ENCODE data around the gene FGG. TPM values are rescaled to one million over a fixed set of nuclear protein-coding genes. Genes with fewer than 3 reads are reported as not detected.

Gene FGG
- total RNA-seq, 2 donors from 2014 or later, result 0.89 TPM; not detected in 1

DNA sequence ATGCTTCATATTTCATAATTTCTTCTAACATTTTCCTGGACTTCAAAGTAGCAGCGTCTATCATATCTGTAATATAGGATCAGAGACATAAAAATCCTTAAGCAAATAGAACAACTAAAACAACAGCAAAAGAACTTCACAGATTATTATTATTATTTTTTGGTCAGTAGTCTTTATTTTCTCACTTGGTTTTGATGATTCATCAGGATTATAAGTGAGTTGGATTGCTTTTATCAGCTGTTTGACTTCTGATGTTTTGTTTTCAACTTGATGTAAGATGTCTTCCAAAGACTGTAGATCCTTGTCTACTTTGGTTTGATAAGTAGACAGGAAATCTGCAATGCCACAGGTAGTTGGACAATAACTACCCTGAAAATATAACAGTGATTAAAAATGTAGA is 623 bp downstream of the FGG start:
- no peak overlapping the region for H3K27ac Mint-ChIP-seq
- no peaks in the 10 kb centered on the region for H3K36me3 Mint-ChIP-seq (ENCODE audit: low read depth)
- no peaks in the 10 kb centered on the region for H3K9me3 Mint-ChIP-seq
- no peak overlapping the region for H3K4me3 Mint-ChIP-seq
- Histone ChIP-seq H3K27me3 (ENCODE audit: control insufficient read depth, insufficient read depth, low read length, poor library complexity, severe bottlenecking) (peaks cover 6% of the 10 kb centered on the region), H3K4me1 (ENCODE audit: control insufficient read depth, insufficient read depth, low read length) (no peaks in the 10 kb centered on the region), H3K9me3 (ENCODE audit: control insufficient read depth, low read length) (no peaks in the 10 kb centered on the region), H3K4me3 (ENCODE audit: low read length) (no peak overlapping the region), H3K9ac (ENCODE audit: extremely low read depth, low read length, poor library complexity, severe bottlenecking) (no peak overlapping the region), H3K27ac (ENCODE audit: low read depth, low read length) (no peak overlapping the region), H3K36me3 (ENCODE audit: control insufficient read depth, insufficient read depth, low read length) (no peaks in the 10 kb centered on the region)
- DNase-seq, result no peak
- TF ChIP-seq, protein P1, sequence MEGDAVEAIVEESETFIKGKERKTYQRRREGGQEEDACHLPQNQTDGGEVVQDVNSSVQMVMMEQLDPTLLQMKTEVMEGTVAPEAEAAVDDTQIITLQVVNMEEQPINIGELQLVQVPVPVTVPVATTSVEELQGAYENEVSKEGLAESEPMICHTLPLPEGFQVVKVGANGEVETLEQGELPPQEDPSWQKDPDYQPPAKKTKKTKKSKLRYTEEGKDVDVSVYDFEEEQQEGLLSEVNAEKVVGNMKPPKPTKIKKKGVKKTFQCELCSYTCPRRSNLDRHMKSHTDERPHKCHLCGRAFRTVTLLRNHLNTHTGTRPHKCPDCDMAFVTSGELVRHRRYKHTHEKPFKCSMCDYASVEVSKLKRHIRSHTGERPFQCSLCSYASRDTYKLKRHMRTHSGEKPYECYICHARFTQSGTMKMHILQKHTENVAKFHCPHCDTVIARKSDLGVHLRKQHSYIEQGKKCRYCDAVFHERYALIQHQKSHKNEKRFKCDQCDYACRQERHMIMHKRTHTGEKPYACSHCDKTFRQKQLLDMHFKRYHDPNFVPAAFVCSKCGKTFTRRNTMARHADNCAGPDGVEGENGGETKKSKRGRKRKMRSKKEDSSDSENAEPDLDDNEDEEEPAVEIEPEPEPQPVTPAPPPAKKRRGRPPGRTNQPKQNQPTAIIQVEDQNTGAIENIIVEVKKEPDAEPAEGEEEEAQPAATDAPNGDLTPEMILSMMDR (conservative IDR thresholded peaks at IDR 0.05), result no peak
- peaks cover 6% of the 10 kb centered on the region for H3K27me3 Mint-ChIP-seq (ENCODE audit: insufficient read depth)
- peaks cover under 1% of the 10 kb centered on the region for H3K4me1 Mint-ChIP-seq
- 100% methylated on average over 1 of the region's 1 CpG; no CpG with 5 or more reads in 1 of the 2 experiments for WGBS, 2 experiments (ENCODE audit: insufficient coverage in 1 of 2, insufficient read length in 1 of 2)

DNA sequence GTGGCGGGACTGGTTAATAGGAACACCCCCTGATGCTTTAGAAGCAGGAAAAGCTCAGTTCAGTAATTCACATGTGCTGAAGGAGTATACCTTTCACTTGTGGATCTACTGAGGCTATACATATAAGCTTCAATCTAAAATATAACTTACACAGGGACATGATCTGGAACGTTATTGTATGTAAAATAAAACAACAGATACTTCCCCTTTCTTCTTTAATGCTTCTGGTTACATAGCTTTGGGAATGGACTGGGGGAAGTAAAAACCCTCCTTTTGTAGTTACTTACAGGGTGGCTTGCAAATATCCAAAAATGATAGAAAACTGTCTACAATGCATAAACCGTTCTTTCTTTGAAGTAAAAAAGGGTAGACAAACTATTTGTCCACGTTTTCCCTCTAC is 1.9 kb downstream of the FGG start:
- H3K9ac ChIP-seq (ENCODE audit: extremely low read depth, low read length, poor library complexity, severe bottlenecking), result no peak overlapping the region
- H3K27me3 ChIP-seq (ENCODE audit: control insufficient read depth, insufficient read depth, low read length, poor library complexity, severe bottlenecking), result peaks cover 6% of the 10 kb centered on the region
- Mint-ChIP-seq H3K27me3 (ENCODE audit: insufficient read depth) (peaks cover 5% of the 10 kb centered on the region), H3K27ac (no peak overlapping the region), H3K9me3 (no peaks in the 10 kb centered on the region), H3K4me3 (no peak overlapping the region), H3K4me1 (no peaks in the 10 kb centered on the region), H3K36me3 (ENCODE audit: low read depth) (no peaks in the 10 kb centered on the region)
- no peaks in the 10 kb centered on the region for H3K9me3 ChIP-seq (ENCODE audit: control insufficient read depth, low read length)
- WGBS, 2 experiments (ENCODE audit: insufficient coverage in 1 of 2, insufficient read length in 1 of 2), result 87% methylated on average over 3 of the region's 4 CpGs; no CpG with 5 or more reads in 1 of the 2 experiments
- no peak overlapping the region for H3K4me3 ChIP-seq (ENCODE audit: low read length)
- TF ChIP-seq, protein P1 (conservative IDR thresholded peaks at IDR 0.05), result no peak
- no peaks in the 10 kb centered on the region for H3K36me3 ChIP-seq (ENCODE audit: control insufficient read depth, insufficient read depth, low read length)
- no peak overlapping the region for H3K27ac ChIP-seq (ENCODE audit: low read depth, low read length)
- no peaks in the 10 kb centered on the region for H3K4me1 ChIP-seq (ENCODE audit: control insufficient read depth, insufficient read depth, low read length)
- no peak for DNase-seq

DNA sequence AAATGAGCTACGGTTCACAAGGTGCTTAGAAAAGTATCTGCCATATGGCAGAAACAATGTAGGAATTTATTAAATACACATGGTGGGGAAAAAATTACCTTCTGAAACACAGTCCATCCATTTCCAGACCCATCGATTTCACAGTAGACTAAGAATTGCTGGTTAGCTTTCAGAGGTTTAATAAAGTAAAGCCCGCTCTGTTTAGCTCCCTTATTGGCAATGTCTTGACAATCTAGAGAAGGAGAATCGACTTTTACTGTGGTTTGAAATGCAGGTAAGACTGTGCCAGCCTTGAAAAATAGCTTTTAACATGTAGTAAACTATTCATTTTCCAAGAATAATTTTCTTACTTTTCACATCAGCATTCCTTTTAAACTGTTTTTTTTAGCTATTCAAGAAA is 2.9 kb downstream of the FGG start:
- no peaks in the 10 kb centered on the region for H3K9me3 ChIP-seq (ENCODE audit: control insufficient read depth, low read length)
- Mint-ChIP-seq H3K9me3 (no peaks in the 10 kb centered on the region), H3K27me3 (ENCODE audit: insufficient read depth) (peaks cover 5% of the 10 kb centered on the region), H3K27ac (no peak overlapping the region), H3K4me3 (no peak overlapping the region), H3K4me1 (no peaks in the 10 kb centered on the region), H3K36me3 (ENCODE audit: low read depth) (no peaks in the 10 kb centered on the region)
- 87 to 95% methylated on average over 3 to 4 of the region's 4 CpGs for WGBS, 2 experiments (ENCODE audit: insufficient coverage in 1 of 2, insufficient read length in 1 of 2)
- H3K27me3 ChIP-seq (ENCODE audit: control insufficient read depth, insufficient read depth, low read length, poor library complexity, severe bottlenecking), result peaks cover 6% of the 10 kb centered on the region
- no peaks in the 10 kb centered on the region for H3K4me1 ChIP-seq (ENCODE audit: control insufficient read depth, insufficient read depth, low read length)
- no peak overlapping the region for H3K27ac ChIP-seq (ENCODE audit: low read depth, low read length)
- H3K4me3 ChIP-seq (ENCODE audit: low read length), result no peak overlapping the region
- H3K36me3 ChIP-seq (ENCODE audit: control insufficient read depth, insufficient read depth, low read length), result no peaks in the 10 kb centered on the region
- DNase-seq, result no peak
- no peak overlapping the region for H3K9ac ChIP-seq (ENCODE audit: extremely low read depth, low read length, poor library complexity, severe bottlenecking)
- TF ChIP-seq, protein P1 (conservative IDR thresholded peaks at IDR 0.05), result no peak

All from endodermal cell (in vitro differentiated cells).